GM21367 (cell line): ENCODE measurements around the gene BLVRA.
"Not testable (repeated sequence)": the region's sequence is repeated elsewhere in the genome, so short reads cannot be mapped to it uniquely, and the experiment has no call there.

ENCODE experiments used
- ATAC-seq: cut with Tn5 transposase; IDR thresholded peaks from one replicate; pipeline ENCODE4 v1.9.1; 2021; ENCODE audit not compliant: unreplicated experiment

The BLVRA gene

GRCh38 chr7:43799605-43800004 is 41.1 kb downstream of the BLVRA start:
- no peak for ATAC-seq

GRCh38 chr7:43803865-43804264 is 45.4 kb downstream of the BLVRA start:
- no peak for ATAC-seq

GRCh38 chr7:43808410-43808809 is 49.9 kb downstream of the BLVRA start:
- no peak for ATAC-seq

GRCh38 chr7:43810195-43810941 is 51.9 kb downstream of the BLVRA start:
- ATAC-seq = not testable (repeated sequence)

DNA sequence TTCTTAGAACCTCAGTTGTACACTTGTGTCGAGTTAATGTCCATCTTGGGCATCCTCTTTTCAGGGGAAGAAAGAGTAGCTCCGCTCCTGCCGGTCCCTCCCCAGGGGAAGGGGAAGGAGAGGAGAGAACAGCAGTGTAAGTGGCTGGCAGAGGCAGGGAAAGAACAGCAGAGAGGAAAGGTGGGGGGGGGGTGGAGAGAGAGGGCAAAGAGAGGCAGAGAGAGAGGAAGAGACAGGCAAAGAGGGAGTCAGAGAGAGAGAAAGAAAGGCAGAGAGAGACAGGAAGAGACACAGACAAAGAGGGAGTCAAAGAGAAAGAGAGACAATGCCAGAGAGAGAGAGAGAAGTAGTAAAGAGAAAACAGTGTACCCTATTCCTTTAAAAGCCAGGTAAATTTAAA is 56.9 kb downstream of the BLVRA start:
- ATAC-seq = no peak

DNA sequence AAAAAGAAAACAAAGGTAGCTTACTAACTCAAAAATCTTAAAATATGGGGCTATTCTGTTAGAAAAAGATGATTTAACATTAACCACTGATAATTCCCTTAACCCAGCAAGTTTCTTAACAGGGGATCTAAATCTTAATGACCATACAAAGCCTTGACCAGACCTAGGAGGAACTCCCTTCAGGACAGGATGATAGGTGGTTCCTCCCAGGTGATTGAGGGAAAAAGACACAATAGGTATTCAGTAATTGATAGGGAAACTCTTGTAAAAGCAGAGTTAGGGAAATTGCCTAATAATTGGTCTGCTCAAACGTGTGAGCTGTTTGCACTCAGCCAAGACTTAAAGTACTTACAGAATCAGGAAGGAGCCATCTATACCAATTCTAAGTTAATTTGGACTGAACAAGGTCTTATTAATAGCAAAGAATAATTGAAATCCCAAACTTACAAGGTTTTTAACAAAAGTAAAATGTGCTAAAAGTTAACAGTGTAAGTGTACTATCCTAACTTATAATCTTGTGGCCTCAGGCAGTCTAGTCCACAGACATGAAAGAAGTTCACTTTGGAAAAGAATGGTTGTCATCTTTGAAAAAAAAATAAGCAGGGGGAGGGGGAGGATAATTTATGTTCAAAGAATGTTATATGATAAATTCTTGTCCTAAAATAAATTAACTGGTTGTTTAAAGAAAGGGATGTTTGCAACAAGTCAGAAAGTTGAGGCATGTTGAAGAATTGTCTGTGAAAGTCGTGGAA is 57.7 kb downstream of the BLVRA start:
- not testable (repeated sequence) for ATAC-seq

- ATAC-seq = not testable (repeated sequence)
Measured at GRCh38 chr7:43823425-43823824, 64.9 kb downstream of the BLVRA start.

DNA sequence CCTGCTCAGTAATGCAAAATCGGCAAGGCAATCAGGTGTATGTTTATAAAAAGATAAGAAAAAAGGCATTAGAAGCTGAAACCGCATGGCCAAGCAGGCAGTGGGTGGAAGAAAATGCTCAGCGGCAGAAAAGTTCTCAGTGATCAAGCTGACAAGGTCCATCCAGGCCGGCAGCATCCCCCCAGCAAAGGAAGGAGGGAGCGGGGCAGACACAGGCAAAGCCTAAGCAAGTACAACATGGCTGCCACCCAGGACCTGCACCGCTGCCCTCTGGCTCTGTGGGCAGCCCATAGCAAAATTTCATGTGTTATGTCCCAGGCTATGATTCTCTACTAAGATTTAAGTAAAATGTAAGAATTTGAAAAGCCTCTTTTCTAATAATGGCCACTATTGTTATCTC is 65.5 kb downstream of the BLVRA start:
- ATAC-seq = no peak

- ATAC-seq = not testable (repeated sequence)
Measured at GRCh38 chr7:43824513-43824912, 66.0 kb downstream of the BLVRA start.

GRCh38 chr7:43824963-43825362 is 66.5 kb downstream of the BLVRA start:
- no peak for ATAC-seq

GRCh38 chr7:43825391-43825808 is 66.9 kb downstream of the BLVRA start:
- no peak for ATAC-seq

DNA sequence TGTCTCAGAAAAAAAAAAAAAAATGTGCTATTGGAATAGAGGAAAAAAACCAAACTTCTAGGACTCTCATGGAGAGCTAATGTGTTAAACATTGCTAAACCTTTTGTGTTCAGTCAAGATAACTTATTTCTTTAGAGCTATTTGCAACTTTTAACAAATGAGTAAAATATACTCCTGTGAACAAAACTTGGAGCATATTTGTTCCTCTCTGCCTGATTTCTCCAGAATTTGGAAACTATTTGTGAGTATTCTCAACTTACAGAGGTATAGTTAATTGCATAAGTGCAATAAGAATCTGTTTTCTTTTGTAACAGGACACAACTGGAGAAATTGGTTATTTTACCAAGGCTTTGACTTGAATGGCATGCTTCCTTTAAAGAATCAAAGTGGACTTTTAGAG is 72.4 kb downstream of the BLVRA start:
- not testable (repeated sequence) for ATAC-seq

DNA sequence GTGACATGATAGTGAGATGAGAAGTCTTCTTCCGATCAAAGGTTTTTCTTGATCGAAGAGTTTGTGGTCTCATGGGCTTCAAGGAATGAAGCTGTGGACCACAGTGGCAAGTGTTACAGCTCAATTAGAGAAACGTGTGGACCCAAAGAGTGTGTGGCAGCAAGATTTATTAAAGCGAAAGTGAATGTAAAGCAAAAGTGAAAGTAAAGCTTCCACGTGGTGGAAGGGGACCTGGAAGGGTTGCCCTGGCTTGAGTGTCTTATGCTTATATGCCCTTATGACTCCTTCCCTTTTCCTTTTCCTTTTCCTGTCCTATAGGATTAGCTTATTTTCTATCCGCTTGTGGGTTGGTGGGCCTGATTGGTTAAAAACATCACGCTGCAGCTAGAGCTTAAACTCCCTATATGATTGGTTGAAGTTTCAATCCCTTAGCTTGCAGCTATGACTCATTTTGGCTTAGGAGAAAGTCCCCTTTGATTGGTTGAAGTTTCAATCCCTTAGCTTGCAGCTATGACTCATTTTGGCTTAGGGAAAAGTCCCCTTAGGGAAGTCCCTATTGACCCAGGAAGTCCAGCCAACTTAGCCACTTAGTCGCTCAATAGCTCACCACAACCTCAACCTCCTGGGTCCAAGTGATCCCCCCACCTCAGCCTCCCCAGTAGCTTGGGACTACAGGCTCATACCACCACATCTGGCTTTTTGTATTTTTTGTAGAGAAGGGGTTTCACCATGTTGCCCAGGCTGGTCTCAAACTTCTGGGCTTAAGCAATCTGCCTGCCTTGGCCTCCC is 76.2 kb downstream of the BLVRA start:
- ATAC-seq = peak; percentile 70

GRCh38 chr7:43838201-43838658 is 79.8 kb downstream of the BLVRA start:
- no peak for ATAC-seq

DNA sequence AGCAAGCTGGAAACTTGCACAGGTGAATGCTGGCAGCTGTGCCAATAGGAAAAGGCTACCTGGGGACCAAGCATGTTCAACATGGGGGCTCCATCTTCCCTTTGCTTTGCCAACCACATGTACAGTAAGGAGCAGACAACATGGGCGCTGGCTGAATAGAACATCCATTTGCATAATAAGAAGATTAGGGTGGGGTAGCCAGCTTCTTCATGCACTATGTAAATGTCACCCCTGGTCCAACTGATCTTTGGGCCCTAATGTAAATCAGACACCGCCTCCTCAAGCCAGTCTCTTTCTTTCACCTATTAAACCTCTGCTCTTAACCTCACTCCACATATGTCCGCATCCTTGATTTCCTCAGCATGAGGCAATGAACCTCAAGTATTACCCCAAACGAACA is 84.8 kb downstream of the BLVRA start:
- ATAC-seq = no peak

DNA sequence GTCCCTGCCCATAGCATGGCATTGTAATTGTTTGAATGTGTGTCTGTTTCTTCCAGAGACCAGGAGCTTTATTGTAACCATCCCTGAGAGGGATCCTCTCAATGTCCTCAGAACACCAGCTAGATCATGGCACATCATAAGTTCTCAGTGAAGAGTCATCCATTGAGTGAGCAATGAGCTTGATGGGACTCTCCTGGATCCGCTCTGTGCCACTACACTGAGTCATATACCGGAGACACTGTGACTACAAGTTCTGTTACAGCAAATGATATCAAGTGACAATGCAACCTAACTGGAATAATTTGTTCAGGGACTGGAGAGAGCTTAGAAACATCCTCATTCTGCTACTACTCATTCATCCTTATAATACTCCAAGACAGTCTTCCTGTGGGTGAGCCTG is 85.8 kb downstream of the BLVRA start:
- no peak for ATAC-seq

- ATAC-seq = no peak
Measured at GRCh38 chr7:43844662-43845061, 86.2 kb downstream of the BLVRA start.

DNA sequence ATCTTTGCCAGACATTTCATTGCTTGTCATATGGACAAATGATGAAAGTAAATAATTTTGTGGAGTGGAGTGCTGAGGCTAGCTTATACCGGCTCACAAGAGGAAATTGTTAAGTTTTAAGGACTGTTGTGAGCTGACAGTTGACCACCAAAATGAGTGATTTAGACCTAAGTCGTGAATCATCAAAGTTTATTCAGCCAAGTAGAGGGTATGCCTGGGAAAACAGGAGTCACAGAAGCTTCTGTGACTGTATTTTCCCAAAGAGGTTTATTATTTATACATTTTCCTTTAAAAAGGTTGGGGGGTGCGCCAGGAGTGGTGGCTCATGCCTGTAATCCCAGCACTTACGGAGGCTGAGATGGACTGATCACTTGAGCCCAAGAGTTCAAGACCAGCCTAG is 89.0 kb downstream of the BLVRA start:
- ATAC-seq = no peak

DNA sequence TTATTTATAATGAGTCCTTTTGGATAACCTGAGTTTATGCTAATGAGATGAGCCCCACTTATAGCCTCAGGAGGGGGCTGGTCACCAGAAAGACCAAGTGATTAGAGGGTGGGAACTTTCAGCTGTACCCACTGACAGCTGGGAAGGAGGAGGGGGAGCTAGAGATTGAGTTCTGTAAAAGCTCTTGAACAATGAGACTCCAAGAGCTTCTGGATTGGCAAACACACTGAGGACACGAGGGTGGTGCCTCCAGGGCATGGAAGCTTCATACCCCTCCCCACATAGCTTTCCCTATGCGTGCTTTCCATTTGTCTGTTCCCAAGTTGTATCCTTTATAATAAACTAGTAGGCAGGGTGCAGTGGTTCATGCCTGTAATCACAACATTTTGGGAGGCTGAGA is 90.6 kb downstream of the BLVRA start:
- ATAC-seq = no peak

DNA sequence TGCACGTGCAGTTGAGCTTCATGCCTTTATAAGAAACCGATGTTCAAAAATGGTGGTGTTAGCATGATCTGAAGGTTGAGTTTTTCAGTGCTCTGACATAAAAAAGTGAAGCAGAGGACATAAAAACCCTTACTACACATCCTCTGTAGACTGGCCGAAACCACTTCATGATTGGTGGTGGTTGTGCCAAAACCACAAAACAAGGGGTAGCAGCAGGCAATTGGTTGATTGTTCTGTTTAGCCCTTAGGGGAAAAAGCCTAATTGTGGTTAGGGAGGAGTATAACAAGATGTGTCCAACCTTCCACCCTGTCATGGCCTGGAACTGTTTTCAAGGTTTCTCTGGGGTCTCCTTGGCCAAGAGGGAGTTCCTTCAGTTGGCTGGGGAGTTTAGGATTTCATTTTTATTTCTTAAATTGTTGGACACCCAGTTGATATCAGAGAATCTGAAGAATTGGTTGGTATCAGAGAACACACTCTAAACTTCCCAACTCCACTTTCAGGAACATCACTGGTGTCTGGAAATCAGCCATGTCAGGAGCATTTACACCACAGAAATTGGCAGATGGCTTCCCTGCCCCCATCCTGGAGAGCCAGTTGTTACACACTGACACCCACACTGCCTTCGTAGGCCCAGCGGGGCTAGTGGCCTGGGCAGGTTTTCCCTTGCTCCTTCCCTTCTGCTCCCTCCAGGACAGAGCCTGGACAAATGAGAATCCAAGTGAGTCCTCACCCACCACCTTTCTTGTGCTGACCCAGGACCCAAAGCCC is 92.1 kb downstream of the BLVRA start:
- no peak for ATAC-seq

GRCh38 chr7:43851805-43852204 is 93.3 kb downstream of the BLVRA start:
- no peak for ATAC-seq
